Measurements from ENCODE around the gene VAT1L.

- TF ChIP-seq CTCF (IDR thresholded peaks at IDR 0.05), result no peak
- TF ChIP-seq POLR2AphosphoS5 (IDR thresholded peaks at IDR 0.05; ENCODE audit: insufficient read depth in 1 of 2, low read depth in 1 of 2), result no peak
- no peak for TF ChIP-seq POLR2A (IDR thresholded peaks at IDR 0.05)
Measured at GRCh38 chr16:77863250-77863649, 74.9 kb downstream of the VAT1L start.

Data from vagina (tissue), 2 donors.